GM18499 (cell line): Measurements from ENCODE around the gene GALNT2.

ENCODE experiments used
- ATAC-seq: cut with Tn5 transposase; IDR thresholded peaks from one replicate; pipeline ENCODE4 v1.9.1; 2021; ENCODE audit warnings: moderate number of reproducible peaks; ENCODE audit not compliant: insufficient read depth, unreplicated experiment

The GALNT2 gene

GRCh38 chr1:230141797-230142607 is 75.0 kb downstream of the GALNT2 start:
- no peak for ATAC-seq

- ATAC-seq, result no peak
These were observed 75.7 kb downstream of the GALNT2 start for GRCh38 chr1:230142608-230143210.

DNA sequence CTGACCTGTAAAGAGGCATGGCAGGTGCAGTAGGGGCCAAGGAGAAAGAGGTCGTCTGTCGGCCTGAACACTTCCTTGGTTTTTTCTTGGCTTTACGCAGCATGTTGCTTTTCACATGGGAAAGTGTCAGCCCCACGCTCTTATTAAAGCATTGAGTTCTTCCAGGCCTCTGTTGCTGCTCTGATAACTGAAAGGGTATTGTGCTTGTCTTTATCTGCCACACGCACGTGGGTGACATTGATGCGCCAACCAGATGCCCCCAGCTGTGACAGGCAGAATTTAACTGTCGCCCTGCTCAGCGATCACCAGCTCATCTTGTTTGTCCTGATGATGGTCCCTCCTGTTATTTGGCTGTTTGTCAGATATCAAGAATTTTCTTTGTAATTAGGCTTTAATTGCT is 76.5 kb downstream of the GALNT2 start:
- no peak for ATAC-seq

DNA sequence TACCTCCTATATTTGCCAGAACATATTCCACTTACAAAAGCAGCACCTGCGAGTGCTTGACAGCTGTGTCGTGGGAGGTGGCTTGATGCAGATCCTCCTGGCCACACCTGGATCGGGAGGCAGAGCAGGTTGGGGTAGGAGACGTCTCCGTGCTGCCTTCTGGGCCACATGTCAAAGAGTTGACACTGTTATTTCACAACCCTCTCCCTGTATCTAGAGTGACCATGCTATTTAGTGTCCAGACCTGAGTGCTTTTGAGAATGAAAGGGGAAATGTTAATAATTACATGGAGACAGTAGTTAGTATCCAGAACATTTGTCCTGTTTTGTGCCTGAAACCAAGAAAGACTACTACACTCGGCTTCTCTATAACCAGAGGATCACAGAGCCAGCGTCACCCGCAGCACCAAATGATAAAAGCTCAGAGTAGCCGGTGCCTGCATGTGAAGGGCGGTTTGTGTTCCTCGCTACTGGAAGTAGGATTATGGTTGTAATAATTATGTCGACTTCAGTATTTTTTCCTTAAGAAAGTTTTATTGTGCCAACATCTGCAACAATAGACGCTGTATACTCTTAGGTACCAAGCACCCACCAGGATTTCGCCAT is 77.1 kb downstream of the GALNT2 start:
- no peak for ATAC-seq

- ATAC-seq, result no peak
These were observed 77.9 kb downstream of the GALNT2 start for GRCh38 chr1:230144758-230145504.

DNA sequence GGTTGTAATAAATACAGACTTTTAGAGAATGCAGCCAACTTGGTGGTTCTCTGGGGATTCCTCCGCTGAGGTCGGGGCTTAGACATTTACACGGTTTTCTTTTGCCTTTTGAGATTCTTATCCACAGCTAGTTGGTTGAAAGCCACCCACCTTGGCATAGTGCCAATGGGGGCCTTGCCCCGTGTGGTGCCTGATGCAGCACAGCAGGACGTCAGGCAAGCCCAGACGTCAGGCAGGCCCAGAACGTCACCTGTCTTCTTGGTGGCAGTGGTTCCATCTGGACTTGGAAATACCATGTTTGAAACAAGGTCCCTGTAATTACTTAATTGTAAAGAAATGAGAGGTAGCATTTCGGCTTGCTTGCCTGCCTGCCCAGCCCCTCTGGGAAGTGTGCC is 78.5 kb downstream of the GALNT2 start:
- no peak for ATAC-seq

GRCh38 chr1:230145953-230146476 is 79.0 kb downstream of the GALNT2 start:
- no peak for ATAC-seq

- ATAC-seq, result no peak
These were observed 79.7 kb downstream of the GALNT2 start for GRCh38 chr1:230146709-230147108.

DNA sequence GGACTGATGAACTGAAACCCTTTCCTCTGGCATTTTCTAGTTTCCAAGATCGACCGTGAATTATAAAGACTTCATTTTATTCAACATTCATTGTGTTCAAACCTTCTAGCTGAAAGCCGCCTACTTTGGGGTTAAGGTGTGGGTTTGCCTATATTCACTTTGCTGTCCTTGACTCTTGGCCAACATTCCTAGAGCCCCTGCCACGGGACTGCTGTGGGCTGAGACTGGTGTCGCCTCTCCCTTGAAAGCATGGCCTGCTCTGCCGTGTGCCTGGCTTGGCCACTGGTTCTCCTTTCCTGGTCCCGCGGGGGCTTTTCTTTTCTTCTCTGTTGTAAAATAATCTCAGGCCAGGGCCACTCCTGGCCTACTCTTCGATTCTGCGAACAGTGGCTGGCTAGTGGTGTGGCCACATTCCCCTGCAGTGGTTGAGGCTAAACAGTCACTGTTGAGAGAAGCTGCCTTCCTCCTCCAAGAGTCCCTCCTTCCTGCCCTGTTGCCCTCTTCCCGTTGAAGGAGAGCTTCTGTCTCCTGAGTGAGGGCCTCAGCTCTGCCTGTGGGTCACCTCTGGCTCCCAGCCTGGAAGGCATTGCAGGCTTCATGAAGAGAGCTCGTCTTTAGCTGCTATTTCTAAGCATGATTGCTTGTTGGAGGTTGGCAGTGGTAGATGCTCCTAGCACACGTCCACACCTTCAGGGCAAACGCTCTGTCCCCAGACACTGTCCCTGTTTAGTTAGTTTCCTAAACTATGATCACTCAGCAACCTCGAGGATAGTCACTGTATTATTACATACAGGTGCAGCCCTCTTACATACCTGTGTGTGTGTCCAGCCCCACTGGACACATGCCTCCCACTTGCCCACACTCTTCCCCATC is 80.5 kb downstream of the GALNT2 start:
- ATAC-seq, result no peak

GRCh38 chr1:230148126-230148652 is 81.2 kb downstream of the GALNT2 start:
- ATAC-seq, result no peak

GRCh38 chr1:230148768-230149469 is 81.9 kb downstream of the GALNT2 start:
- no peak for ATAC-seq

GRCh38 chr1:230149751-230150584 is 82.9 kb downstream of the GALNT2 start:
- peak; percentile 49 for ATAC-seq

DNA sequence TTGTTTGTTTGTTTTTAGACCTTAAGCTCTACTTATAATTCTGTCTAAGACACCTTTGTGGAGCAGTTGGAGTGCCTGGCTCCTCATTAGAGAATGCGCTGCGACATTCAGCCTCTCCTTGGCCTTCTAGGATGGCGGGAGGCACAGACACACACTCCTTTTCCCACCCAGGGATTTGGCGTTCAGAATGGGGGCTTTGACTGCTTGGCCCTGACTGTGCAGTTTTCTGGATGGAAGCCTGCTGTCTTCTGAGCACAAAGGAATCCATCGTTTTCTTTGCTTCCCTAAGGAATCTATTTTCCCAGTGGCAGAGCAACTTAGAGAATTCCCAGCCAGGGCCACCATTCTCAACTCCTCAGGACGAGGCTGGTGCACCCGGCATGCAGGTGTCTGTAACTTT is 83.6 kb downstream of the GALNT2 start:
- no peak for ATAC-seq

- no peak for ATAC-seq
These were observed 85.0 kb downstream of the GALNT2 start for GRCh38 chr1:230151924-230152468.

GRCh38 chr1:230152999-230153398 is 86.0 kb downstream of the GALNT2 start:
- ATAC-seq, result no peak

DNA sequence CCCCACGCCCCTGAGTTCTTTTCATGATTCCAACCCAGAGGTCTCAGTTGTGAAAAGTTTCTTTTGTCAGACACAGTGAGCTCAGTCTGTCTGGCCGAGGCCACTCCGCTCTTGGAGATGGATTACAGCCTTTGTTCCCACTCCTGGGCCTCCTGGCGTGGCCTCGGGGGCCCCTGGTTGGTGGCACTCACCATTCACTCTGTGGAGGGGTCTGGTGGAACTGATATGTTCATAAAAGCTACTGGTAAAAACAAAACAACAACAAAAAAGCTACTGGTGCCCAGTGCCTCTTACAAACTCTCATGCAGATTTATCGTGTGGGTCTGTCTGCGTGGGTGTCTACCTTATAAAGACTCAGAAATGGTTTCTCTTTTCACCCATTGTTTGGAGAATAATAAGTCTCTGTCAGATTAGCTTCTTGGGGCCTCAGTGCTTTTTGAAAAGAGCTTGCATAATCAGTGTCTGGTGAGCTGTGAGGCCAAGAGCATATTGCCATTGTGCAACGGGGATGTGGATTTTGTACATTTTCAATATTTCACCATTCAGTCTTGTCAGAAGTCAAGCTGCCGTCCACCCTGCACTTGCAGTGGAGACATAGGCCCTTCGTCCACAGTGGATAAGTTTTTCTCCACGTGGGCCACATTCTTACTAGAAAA is 86.7 kb downstream of the GALNT2 start:
- ATAC-seq, result no peak

DNA sequence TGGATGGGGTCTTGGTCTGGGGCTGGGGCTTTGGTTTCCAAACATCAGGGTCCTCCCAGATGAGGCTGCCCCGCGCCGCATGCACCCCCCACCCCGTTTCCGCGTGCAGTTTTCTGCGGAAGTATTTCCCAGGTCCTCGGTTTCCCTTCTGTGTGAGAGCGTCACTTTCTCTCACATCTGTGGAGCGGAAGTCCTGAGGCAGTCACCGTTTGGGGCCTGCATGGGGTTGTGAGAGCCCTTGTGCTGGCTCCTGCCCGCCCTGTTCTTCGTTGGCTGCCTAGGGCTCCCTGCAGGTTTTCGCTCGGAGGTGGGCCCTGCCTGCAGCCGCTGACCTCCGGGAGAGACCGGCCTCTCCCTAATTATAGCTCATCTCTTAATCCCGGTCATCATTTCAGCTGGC is 88.0 kb downstream of the GALNT2 start:
- no peak for ATAC-seq
